Nephron (organoid): ENCODE measurements around the gene LRRC10.
"Not testable (repeated sequence)": the region's sequence is repeated elsewhere in the genome, so short reads cannot be mapped to it uniquely, and the experiment has no call there.

Experiments
- H3K27ac Mint-ChIP-seq, 3 experiments: 2 replicates each; pipeline ENCODE4 v1.8.0; 2020; ENCODE audit warnings: mixed read lengths in 3 of 3, mild to moderate bottlenecking in 2 of 3, moderate library complexity in 1 of 3
- H3K27me3 Mint-ChIP-seq: 2 replicates; pipeline ENCODE4 v1.8.0; 2021; ENCODE audit warnings: low read depth, mild to moderate bottlenecking, moderate library complexity, mixed read lengths
- H3K36me3 Mint-ChIP-seq: 2 replicates; pipeline ENCODE4 v1.8.0; 2020; ENCODE audit warnings: low read depth, mixed read lengths
- H3K4me1 Mint-ChIP-seq: 2 replicates; pipeline ENCODE4 v1.8.0; 2020; ENCODE audit warnings: mixed read lengths
- H3K4me3 Mint-ChIP-seq, 3 experiments: 2 replicates each; pipeline ENCODE4 v1.8.0; 2020; ENCODE audit warnings: mild to moderate bottlenecking in 3 of 3, mixed read lengths in 3 of 3, moderate library complexity in 2 of 3
- H3K9me3 Mint-ChIP-seq: 2 replicates; pipeline ENCODE4 v1.8.0; 2020; ENCODE audit warnings: mixed read lengths
- CTCF ChIP-seq, 3 experiments: fragments of 200-600 bp; sonication (generic); IDR thresholded peaks; one replicate each; pipeline ENCODE4 v1.5.0; 2021; ENCODE audit warnings: antibody characterized with exemption in 3 of 3; ENCODE audit not compliant: unreplicated experiment in 3 of 3

LRRC10 gene

GRCh38 chr12:69616025-69616424 lies 5.3 kb upstream of the LRRC10 start:
- H3K4me3 Mint-ChIP-seq: no peak overlapping the region
- no peak for TF ChIP-seq CTCF (IDR thresholded peaks at IDR 0.05; ENCODE audit: unreplicated experiment in 3 of 3)
- H3K9me3 Mint-ChIP-seq: no peaks in the 10 kb centered on the region
- H3K36me3 Mint-ChIP-seq: no peaks in the 10 kb centered on the region
- H3K27me3 Mint-ChIP-seq: peaks cover 6% of the 10 kb centered on the region
- H3K27ac Mint-ChIP-seq: no peak overlapping the region
- H3K4me1 Mint-ChIP-seq: peaks cover 16% of the 10 kb centered on the region

GRCh38 chr12:69613351-69613750 lies 2.6 kb upstream of the LRRC10 start:
- Mint-ChIP-seq H3K27ac (no peak overlapping the region), H3K36me3 (no peaks in the 10 kb centered on the region), H3K27me3 (peaks cover 4% of the 10 kb centered on the region), H3K4me1 (no peaks in the 10 kb centered on the region), H3K9me3 (no peaks in the 10 kb centered on the region), H3K4me3 (no peak overlapping the region)
- no peak for TF ChIP-seq CTCF (IDR thresholded peaks at IDR 0.05; ENCODE audit: unreplicated experiment in 3 of 3)

- H3K27me3 Mint-ChIP-seq: no peaks in the 10 kb centered on the region
- peaks cover 3% of the 10 kb centered on the region for H3K36me3 Mint-ChIP-seq
- no peak for TF ChIP-seq CTCF (IDR thresholded peaks at IDR 0.05; ENCODE audit: unreplicated experiment in 3 of 3)
- no peaks in the 10 kb centered on the region for H3K9me3 Mint-ChIP-seq
- H3K27ac Mint-ChIP-seq: no peak overlapping the region
- no peak overlapping the region for H3K4me3 Mint-ChIP-seq
- H3K4me1 Mint-ChIP-seq: no peaks in the 10 kb centered on the region
Measured at GRCh38 chr12:69610126-69610525, 581 bp downstream of the LRRC10 start.

- H3K36me3 Mint-ChIP-seq: peaks cover 16% of the 10 kb centered on the region
- H3K4me3 Mint-ChIP-seq: no peak overlapping the region
- no peaks in the 10 kb centered on the region for H3K9me3 Mint-ChIP-seq
- TF ChIP-seq CTCF (IDR thresholded peaks at IDR 0.05; ENCODE audit: unreplicated experiment in 3 of 3): no peak
- H3K27me3 Mint-ChIP-seq: no peaks in the 10 kb centered on the region
- no peaks in the 10 kb centered on the region for H3K4me1 Mint-ChIP-seq
- no peak overlapping the region for H3K27ac Mint-ChIP-seq
Measured at GRCh38 chr12:69608114-69608513, 2.6 kb downstream of the LRRC10 start.

- H3K27ac Mint-ChIP-seq: not testable (repeated sequence)
Measured at GRCh38 chr12:69604275-69604674, 6.4 kb downstream of the LRRC10 start.

GRCh38 chr12:69603556-69603955 lies 7.2 kb downstream of the LRRC10 start:
- H3K27ac Mint-ChIP-seq, H3K27me3 Mint-ChIP-seq, H3K4me3 Mint-ChIP-seq, H3K4me1 Mint-ChIP-seq, H3K9me3 Mint-ChIP-seq: not testable (repeated sequence)
- H3K36me3 Mint-ChIP-seq: peaks cover 55% of the 10 kb centered on the region

More at GRCh38 chr12:69604275-69604674, 6.4 kb downstream of the LRRC10 start:
- not testable (repeated sequence) for H3K27me3 Mint-ChIP-seq, H3K4me3 Mint-ChIP-seq, H3K9me3 Mint-ChIP-seq, H3K4me1 Mint-ChIP-seq
- H3K36me3 Mint-ChIP-seq: peaks cover 49% of the 10 kb centered on the region

- Mint-ChIP-seq H3K4me1 (no peaks in the 10 kb centered on the region), H3K9me3 (peaks cover 6% of the 10 kb centered on the region), H3K36me3 (peaks cover 61% of the 10 kb centered on the region), H3K27ac (no peak overlapping the region), H3K27me3 (no peaks in the 10 kb centered on the region), H3K4me3 (no peak overlapping the region)
- no peak for TF ChIP-seq CTCF (IDR thresholded peaks at IDR 0.05; ENCODE audit: unreplicated experiment in 3 of 3)
Measured at GRCh38 chr12:69602954-69603353, 7.8 kb downstream of the LRRC10 start.
